ENCODE measurements around the gene PDLIM7.
"Not testable (repeated sequence)": the region's sequence is repeated elsewhere in the genome, so short reads cannot be mapped to it uniquely, and the experiment has no call there.

PDLIM7 gene, protein sequence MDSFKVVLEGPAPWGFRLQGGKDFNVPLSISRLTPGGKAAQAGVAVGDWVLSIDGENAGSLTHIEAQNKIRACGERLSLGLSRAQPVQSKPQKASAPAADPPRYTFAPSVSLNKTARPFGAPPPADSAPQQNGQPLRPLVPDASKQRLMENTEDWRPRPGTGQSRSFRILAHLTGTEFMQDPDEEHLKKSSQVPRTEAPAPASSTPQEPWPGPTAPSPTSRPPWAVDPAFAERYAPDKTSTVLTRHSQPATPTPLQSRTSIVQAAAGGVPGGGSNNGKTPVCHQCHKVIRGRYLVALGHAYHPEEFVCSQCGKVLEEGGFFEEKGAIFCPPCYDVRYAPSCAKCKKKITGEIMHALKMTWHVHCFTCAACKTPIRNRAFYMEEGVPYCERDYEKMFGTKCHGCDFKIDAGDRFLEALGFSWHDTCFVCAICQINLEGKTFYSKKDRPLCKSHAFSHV

DNA sequence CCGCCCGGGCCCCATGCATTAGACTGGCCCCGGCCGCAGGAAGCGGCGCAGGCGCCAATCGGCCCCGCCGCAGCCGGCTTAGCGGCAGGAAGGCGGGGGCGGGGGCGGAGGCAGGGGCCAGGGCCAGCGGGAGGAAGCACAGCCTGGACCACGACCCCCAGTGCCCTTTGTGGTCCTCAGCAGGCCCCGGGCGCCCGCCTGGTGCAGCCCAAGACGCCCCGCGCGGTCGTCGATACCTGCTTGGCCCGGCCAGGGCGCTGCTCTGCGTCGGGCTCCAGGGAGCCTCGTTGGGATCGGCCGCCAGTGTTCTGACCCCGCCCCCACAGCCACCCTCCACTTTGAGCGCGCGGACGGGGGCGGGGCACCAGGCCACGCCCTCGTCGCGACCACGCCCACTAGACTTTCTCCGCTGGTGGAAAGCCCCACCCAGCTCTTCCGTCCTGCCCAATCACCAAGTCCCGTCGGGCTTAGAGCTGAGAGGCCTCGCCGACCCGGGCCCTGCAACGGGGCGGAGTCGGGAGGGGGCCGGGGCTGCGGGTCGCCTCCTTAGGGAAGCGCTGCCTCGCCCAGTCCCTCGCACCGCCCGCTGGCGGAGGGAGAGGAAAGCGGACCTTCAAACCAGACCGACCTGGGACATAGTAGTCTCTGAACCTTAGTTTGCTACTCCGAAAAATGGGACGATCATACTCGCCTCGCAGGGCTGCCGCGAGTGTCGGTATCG is at the start of gene PDLIM7:
PDLIM7 (minus strand) TSS at position 313 of the 721 bp plus-strand sequence. CDS start 1,092 bp downstream, outside the sequence.
- DNase-seq = peak; percentile 81

DNA sequence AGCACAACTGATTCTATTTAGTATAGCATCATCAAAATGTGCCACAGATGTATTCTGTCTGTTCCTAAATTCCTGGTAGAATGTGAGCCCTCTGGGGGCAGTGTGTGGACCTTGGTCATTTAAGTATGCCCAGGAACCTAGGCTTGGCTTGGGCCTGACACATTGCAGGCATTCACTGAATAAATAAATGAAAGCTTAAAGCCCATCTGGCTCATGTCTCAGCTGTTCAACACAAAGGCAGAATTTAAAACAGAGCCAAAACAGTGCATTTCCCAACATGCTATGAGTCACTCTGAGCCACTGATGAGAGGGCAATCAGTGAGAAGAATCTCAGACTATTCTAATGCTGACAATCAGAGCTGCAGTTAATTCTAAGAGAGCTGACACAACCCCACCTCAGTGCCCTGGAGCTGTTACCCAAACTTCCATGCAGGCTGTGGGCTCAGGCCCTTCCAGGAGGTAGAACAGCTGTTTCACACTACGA is 48.9 kb upstream of the PDLIM7 start:
- DNase-seq = no peak

DNA sequence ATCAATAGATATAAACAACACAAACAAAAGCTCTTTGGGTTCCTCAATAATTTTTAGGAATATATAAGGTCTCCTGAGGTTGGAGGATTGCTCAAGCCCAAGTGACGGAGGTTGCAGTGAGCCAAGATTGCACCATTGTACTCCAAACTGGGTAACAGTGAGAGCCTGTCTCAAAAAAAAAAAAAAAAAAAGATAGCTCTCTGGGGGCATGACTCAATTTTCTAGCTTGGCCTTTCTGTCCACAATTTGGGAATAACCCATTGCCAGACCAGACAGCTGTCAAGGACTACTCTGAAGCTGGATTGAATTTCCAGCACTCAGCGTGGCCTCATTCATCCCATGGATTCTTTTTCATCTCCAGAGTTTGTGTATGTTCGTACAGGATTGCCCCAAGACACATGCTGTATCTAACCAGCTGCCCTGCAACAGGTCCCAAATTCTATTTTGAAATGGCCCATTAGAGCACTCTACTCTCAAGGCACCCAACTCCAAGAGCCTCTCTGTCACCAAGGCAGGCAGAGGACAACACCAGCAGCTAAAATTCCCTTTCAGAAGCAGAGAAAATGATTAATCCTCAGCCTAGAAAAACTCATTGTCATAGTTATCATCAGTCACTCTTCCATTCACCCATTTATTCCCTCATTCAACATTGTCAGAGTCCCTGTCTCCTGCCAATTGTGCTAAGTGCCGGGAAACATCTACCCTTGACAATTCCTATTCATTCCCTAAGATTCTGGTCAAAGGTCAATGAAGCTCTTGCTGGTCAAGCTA is 48.3 kb upstream of the PDLIM7 start:
- no peak for DNase-seq

DNA sequence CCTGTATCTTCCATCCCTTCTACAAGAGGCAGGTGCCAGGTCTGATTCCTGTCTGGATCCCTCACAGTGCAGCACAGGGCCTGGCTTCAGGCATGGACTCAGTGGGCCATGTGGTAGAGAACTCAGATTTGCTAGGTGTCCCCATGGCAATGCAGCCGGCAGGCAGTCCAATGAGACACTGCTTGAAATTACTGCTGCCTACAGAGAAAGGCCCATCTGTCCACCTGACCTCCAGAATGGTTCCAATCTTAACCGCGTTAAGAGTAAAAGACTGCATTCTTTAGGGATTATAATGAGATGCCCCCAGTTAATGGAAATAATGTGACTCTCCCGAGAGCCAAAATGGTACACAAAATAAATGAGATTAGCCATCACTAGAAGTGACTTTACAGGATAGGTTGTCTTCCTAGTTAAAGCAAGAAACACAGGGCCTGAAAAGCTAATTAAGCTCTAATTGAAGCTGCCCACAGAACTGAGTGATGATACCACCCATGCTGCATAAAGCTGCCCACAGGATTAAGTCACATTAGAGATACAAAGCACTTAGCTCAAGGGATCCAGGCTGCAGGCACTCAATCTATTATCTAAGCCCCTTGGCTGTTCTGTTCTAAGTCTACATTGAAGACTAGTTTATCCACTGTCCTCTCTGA is 45.5 kb upstream of the PDLIM7 start:
- no peak for DNase-seq

DNA sequence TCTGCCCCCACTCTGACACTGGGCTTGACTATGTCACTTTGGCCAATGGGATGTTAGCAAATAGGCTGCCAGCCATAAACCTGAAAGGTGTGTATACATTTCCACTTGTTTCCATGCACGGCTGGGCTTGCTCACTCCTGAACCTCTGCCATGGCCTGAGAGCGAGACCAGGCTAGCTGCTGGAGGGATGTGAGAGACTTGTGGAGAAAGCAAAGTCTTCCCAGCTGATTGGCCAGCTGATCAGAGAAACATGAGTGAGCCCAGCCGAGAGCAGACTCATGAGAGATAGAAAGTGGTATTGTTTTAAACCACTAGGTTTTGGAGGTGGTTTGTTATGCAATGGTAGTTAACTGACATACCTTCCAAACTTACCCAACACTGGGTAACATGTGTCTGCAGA is 43.0 kb upstream of the PDLIM7 start:
- DNase-seq = no peak

DNA sequence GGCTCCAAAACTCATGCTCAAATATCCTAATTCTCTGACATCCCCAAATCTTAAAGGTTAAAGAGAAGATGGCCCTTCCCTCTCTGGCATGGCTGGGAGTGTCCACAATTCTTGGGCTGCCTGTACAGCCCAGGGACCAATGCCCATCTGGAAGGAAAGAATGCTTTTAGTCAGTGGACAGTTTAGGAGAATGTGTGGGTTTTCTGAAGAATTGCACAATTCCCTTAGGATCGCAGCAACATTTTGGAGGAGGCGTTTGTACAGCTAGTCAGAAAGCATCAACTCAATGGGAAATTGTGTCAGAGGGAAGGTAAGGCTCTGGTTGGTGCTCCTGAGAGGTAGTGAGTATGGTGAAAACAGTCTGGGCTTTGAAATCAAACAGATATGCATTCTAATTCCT is 42.0 kb upstream of the PDLIM7 start:
- no peak for DNase-seq

DNA sequence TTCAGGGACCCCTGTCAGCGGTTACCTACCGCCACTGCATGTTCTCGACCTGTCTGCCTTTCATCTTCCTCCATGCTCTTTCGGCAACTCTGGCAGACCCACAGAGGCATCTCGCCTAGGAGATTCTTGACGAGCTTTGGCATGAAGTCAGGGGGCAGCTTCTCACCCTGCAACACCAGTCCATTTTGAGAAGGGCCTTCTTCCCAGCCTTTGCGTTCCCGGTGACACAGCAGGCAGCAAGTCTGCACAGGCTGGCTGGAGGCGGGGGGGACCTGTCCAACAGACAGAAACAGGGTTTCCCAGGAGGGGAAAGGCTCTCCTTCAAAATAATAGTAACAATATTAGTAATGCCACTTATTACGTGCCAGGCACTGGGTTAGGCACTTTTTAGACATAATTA is 41.5 kb upstream of the PDLIM7 start:
- no peak for DNase-seq

DNA sequence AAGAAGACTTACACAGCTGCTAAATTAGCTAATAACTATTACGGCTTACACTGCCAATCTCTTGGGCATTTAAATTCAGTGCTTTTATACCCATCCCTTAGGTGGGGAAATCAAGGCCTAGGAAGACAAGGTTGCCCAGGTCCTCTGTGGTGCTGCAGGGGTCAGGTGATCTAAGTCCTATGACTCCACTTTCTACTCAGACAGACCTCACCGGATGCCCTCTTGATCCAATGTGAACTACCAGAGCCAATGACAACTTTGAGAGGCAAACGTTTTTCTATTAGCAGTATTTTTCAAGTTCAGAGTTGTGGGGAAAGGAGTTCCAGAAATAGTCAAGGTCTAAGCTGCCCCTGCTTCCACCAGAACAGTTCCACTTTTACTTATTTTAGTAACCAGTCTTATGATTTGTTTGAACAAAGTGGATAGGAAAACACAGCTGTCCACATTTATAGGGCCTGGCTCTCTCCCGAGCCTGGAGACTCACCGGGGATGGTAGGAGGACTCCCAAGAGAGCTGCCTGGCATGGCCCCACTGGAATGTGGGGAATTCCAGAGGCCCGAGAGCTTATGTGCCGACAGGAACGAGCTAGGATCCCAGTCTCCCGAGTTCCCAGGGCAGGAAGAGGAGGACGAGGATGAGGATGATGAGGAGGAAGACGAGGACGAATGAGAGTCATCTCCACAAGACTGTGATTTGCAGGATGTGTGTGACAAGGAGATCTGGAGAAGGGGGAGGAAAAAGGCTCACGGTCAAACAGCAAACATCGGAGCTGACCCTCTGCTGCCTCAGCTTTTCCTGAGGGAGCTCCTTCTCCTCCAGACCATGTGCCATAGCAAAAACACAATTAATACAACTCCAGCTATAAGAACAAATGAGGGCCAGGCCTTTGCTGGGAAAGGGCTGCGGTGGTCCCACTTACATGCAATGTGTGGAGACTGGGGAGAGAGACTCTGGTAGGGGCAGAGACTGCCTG is 40.3 kb upstream of the PDLIM7 start:
- no peak for DNase-seq

DNA sequence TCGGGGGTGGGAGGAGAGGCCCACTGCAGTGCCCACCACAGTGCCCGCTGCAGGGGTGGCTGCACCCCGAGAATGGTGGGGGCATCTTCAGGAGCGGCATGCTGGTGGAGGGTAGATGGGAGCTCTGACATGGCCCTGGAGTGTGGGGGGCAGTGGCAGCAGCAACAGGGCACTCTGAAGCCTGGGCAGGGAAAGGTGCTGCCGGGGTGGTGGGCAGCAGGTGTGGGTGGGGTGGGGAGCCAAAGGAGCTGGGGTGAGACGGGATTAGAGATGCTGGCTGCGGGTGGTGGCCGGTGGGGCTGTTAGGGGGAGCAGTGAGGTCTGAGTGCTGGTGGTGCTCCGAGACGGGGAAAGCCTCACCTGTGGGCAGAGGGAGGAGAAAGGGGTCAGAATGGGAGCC is 39.0 kb upstream of the PDLIM7 start:
- no peak for DNase-seq

DNA sequence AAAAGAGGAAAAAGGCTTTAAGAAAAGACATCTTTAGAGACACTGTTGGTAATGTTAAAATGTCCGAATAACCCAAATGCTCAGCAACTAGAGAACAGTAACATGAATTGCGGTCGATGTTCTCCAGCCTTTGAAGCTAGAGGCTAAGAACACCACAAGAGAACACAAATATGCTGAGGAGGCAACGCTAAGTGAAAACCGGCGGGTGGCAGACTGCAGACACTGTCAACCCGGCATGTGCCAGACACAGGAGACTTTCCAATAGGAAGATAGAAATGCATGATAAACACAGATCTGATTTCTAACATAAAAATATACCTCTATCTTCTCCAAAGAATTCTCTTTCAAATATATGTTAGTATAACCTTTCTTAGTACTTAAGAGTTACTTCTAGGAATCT is 37.7 kb upstream of the PDLIM7 start:
- DNase-seq = no peak

DNA sequence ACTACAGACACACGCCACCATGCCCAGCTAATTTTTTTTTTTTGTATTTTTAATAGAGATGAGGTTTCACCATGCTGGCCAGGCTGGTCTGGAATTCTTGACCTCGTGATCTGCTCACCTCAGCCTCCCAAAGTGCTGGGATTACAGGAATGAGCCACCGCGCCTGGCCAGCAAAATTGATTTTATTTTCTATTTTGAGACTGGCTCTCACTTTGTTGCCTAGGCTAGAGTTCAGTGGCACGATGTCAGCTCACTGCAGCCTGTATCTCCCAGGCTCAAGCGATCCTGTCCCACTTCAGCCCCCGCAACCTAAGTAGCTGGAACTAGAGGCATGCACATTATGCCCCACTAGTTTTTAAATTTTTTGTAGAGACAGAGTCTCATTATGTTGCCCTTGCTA is 37.0 kb upstream of the PDLIM7 start:
- not testable (repeated sequence) for DNase-seq

DNA sequence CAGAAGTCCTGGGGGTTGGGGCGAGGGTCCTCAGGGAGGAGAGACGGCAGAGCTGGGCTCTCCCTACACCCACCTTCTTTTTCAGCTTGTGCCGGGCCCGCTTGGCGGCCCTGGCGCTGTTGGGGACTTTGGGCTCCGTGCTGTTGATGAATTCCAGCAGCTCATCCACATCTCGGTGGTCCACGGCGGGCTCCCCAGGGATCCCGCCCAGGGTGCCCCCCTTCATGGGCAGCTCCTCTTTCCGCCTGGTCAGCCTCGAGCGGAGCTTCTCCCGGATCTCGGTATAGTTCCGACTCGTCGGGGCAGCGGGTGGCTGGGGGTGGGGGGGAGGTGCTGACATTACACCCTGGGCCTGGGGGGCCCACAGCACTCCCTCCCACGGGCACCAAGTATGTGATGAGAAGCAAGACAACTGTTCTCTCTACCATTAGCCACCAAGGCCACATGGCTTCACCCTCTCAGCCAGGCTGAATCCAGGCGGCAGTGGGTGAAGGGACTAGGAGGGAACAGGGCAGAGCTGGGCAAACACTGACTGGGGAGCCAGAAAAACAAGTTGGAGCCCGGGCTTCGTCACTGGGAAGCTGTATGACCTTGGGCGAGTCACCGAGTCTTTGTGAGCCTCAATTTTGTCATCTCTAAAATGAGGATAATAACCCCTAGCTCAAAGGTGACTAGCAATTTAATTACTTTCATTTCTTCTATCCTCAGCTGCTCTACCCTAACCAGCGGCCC is 34.0 kb upstream of the PDLIM7 start:
- DNase-seq = no peak

DNA sequence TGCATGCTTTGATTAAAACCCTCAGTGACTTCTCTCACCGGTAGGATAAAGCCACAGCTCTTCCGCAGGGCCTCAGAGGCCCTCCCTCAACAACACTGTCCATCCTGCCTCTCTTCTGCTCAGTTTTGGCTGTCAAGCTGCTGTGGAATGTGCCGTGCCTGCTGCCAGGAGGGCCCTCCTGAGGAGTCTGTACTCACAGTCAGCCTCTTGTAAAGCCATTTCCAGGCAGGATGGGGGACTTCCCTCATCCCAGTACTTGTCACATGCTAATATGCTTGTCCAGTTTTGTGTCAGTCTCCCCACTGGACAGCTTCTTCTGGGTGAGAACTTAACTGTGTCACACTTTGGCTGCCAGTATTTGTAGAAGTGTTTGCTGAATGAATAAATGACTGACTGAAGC is 33.2 kb upstream of the PDLIM7 start:
- no peak for DNase-seq

DNA sequence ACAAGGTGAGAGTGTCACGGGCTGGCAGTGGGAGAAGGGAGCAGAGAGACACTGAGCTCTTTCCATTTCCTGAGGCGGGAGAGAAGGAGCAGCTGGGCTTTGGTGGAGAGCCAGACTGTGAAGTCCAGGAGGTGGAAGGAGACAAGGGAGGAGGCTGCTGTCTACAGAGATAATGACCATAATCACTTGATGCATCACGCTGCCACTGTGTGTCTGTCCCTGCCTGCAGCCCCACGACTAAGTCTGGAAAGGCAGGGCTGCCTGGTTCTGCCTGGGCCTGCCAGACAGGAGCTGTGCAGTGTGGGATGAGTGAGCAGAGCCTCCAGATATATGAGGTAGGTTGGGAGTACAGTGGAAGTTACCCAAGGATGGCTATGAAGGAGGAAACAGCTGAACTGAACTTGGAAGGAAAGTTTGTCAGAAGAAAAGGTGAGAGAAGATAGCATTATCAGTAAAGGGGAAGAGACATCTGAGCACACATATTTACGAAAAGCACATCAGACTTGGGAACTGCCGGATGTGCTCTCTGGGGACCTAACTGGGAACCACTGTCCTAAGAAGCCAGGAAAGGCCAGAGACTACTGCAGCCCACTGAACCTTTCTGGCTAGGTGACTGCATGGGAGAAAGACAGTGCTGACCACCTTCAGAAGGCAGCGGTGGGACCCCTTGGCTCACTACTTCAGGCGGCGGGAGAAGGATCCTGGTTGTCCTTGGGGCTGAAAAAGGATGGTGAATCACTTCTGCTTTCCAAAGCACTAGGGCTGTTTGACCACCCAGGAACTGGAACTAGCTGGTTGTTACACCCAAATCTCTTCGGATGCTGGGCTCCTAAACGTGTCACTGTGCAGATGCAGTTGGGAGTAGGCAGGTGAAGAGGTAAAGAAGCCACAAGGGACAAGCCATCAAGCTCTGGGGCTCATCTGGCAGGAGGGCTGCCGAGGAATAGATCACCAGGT is 32.1 kb upstream of the PDLIM7 start:
- DNase-seq = no peak

DNA sequence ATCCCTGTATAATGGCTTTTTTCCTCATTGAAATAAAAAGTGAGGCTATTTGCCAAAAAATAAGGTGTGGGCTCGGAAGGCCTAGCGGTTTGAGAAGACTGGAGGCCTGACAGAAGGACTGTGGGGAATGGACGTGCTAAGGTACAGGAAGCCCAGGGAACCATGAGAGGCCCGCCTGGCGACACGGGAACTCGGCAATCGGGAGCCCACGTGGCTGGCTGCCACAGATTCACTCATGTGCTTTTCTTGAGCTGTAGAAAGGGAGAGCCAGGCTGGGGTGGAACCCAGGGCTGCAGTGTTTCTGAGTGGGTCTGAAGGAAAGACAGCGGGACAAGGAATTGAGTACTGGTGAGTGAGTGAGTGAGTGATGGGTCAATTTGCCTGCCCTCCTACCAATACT is 31.2 kb upstream of the PDLIM7 start:
- DNase-seq = no peak

DNA sequence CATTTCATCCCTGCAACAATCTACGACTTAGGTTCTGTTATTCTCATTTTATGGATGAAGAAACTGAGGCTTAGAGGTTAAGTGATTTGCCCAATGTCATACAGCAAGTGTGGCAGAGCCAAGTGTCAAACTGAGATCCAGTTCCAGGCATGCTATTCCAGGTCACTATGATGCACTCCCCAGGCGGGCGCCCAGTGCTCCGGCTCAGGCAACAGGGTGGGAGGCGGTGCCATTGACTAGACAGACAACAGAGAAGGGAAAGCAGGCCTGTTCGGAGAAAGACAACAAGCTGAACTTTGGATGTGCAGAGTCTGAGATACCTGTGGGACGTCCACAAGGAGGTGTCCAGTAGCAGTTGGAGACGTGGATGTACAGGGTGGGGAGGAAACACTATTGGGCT is 30.2 kb upstream of the PDLIM7 start:
- DNase-seq = no peak

DNA sequence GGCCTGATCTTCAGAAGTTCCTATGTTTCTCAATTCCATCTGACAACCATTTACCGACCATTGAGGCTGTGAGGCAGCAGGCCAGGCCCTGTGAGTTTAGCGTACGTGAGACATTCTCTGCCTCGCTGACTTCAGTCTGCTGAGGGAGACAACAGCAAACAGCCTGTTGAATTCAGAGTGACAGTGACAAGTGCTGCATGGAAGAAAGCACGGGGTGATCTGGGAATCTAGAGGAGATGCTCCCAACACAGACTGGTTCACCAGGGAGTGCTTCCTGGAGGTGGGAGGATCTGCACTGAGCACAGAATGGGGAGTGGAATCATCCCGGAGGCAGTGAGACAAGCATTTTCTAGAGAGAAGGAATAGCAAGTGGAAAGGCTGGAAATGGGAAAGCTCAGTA is 29.4 kb upstream of the PDLIM7 start:
- DNase-seq = no peak

DNA sequence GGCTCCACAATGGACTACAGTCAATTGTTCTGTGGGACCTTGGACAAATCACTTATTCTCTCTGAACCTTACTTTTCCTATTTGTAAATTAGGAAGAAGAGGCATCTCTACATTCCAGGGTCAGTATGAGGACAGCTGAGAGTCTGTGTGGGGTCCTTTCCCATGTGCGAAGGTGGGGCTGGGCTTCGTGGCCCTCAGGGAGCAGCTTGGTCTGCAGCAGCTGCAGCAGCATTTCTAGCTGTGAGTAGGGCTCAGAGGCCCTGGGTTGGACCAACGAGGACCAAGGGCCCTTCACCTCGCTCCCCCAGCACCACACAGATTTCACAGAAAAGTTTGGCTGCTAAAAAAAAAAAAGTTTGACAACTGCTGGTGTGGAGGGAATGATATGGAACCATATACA is 28.8 kb upstream of the PDLIM7 start:
- no peak for DNase-seq

DNA sequence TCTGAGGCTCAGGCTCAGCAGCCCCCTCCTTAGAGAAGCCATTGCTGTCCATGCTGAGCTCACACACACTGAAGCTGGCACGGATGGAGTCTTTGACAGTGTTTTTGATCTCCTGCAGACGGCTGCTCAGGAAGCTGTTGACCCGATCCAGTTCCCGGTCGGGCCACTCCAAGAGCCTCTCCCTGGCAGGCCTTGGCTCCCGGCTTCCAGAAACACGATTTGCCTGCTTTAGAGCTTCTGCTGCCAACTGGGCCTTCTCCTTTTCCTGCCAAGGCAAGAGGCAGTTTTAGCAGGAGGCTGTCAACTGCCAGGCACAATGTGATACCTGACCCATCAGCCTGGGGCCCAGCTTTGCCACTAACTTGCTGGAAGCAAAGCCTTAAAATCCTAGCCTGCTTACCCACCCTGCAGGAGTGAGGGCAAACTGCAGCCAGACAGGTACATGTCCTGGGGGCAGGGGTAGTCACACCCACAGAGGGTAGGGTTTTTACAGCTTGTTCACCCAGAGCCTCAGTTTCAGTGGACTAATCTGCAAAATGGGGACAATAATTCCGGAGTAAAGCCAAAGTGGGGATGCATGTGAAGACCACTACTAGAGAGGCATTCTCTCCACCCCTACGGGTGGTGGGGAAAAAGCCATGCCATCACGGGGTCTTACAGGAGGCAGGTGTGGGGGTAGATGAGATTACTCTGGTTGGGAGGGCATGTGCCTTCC is 27.7 kb upstream of the PDLIM7 start:
- DNase-seq = no peak

Data from NCI-H510A treated with DMSO at 0.1 percent for 48 hours (cell line).